GM12878 (cell line): ENCODE data around the gene MED6. TPM values are rescaled to one million over a fixed set of nuclear protein-coding genes. Genes with fewer than 3 reads are reported as not detected.

Source experiments
- ATAC-seq: fragments of 200-7000 bp; cut with Tn5 transposase; 3 replicates; pipeline ENCODE4 v1.9.1; 2020; ENCODE audit warnings: mild to moderate bottlenecking, moderate library complexity
- BruUV-seq: library from RNA; stranded (reverse); fragments of 400-500 nt; replicated peaks from 2 replicates; lab custom pipeline; 2021; lab: Mats Ljungman, UMichigan
- CTCF ChIA-PET: fragments of 300-600 bp; sonication (Branson Sonifier 250); formaldehyde crosslinking; extraction: SDS; loops from one replicate; lab custom pipeline; 2021; ENCODE audit warnings: inconsistent platforms; lab: Yijun Ruan, JAX
- POLR2A ChIA-PET: fragments of 350-600 bp; formaldehyde crosslinking; extraction: SDS; loops from one replicate; lab custom pipeline; 2021; ENCODE audit warnings: inconsistent platforms; lab: Charles Lee
- RAD21 ChIA-PET: fragments of 300-600 bp; sonication (Branson Sonifier 250); formaldehyde crosslinking; loops from one replicate; lab custom pipeline; 2023; ENCODE audit warnings: antibody characterized with exemption; ENCODE audit not compliant: unreplicated experiment; lab: Charles Lee
- SMC1A ChIA-PET: fragments of 300-600 bp; sonication (Branson Sonifier 250); formaldehyde crosslinking; loops from one replicate; lab custom pipeline; 2023; ENCODE audit not compliant: unreplicated experiment, uncharacterized antibody; lab: Charles Lee
- DNase-seq: peaks from one replicate; pipeline ENCODE4 v3.0.0-alpha.2; 2011; ENCODE audit warnings: low read depth, low spot score
- FAIRE-seq: peaks from 3 replicates; lab custom pipeline; 2011; peaks lifted over from hg19 to GRCh38; lab: Jason Lieb, UNC
- H2AFZ ChIP-seq: 2 replicates; pipeline ENCODE4 v1.6.0; 2011; ENCODE audit warnings: low read depth, low read length, control low read depth; ENCODE audit not compliant: control insufficient read depth
- H3K27ac ChIP-seq: 2 replicates; pipeline ENCODE4 v1.5.1; 2011; ENCODE audit warnings: control low read depth; ENCODE audit not compliant: control insufficient read depth, insufficient read depth
- H3K27me3 ChIP-seq, 2 experiments: replicated peaks in 1 of 2; 2 replicates each; pipeline versions ENCODE4 v1.6.0 to v1.6.1; 2011; ENCODE audit warnings: low read length in 1 of 2; ENCODE audit not compliant: control insufficient read depth in 2 of 2, insufficient read depth in 2 of 2
- H3K36me3 ChIP-seq, 2 experiments: 2 replicates each; pipeline ENCODE4 v1.5.1; 2011; ENCODE audit warnings: low read length in 1 of 2; ENCODE audit not compliant: control insufficient read depth in 2 of 2, insufficient read depth in 2 of 2
- H3K4me1 ChIP-seq: 2 replicates; pipeline ENCODE4 v1.6.1; 2011; ENCODE audit warnings: mild to moderate bottlenecking, low read length, moderate library complexity, mixed read lengths; ENCODE audit not compliant: control insufficient read depth, insufficient read depth
- H3K4me2 ChIP-seq: 2 replicates; pipeline ENCODE4 v1.6.0; 2011; ENCODE audit warnings: control low read depth; ENCODE audit not compliant: control insufficient read depth, insufficient read depth
- H3K4me3 ChIP-seq: fragments of 200-600 bp; sonication (generic); 2 replicates; pipeline ENCODE4 v1.5.1; 2016
- H3K79me2 ChIP-seq: 2 replicates; pipeline ENCODE4 v1.6.0; 2011; ENCODE audit warnings: low read length; ENCODE audit not compliant: control insufficient read depth, insufficient read depth
- H3K9ac ChIP-seq: 2 replicates; pipeline ENCODE4 v1.8.0; 2011; ENCODE audit warnings: low read length, control low read depth, mixed read lengths; ENCODE audit not compliant: control insufficient read depth, insufficient read depth
- H3K9me3 ChIP-seq: replicated peaks from 3 replicates; pipeline ENCODE4 v1.5.1; 2011; ENCODE audit warnings: mild to moderate bottlenecking, low read length; ENCODE audit not compliant: control insufficient read depth, insufficient read depth
- H4K20me1 ChIP-seq: 2 replicates; pipeline ENCODE4 v1.6.0; 2011; ENCODE audit not compliant: control insufficient read depth, insufficient read depth
- BACH1 ChIP-seq: fragments of 450-650 bp; IDR thresholded peaks from 2 replicates; pipeline ENCODE4 v1.6.1; 2017; ENCODE audit warnings: mild to moderate bottlenecking, borderline replicate concordance
- BHLHE40 ChIP-seq, 2 experiments: fragments of 450-650 bp in 1 of 2; IDR thresholded peaks; 2 replicates each; pipeline ENCODE4 v1.6.1; 2011 to 2017; ENCODE audit warnings: low read depth in 2 of 2, borderline replicate concordance in 1 of 2, improper control_type of control experiment in 1 of 2, low read length in 1 of 2, mild to moderate bottlenecking in 1 of 2
- EED ChIP-seq: sonication (generic); IDR thresholded peaks from 2 replicates; pipeline ENCODE4 v1.6.1; 2016; ENCODE audit warnings: antibody characterized with exemption, low read depth
- EP300 ChIP-seq, 2 experiments: fragments of 150-350 bp in 1 of 2; IDR thresholded peaks; 2 replicates each; pipeline ENCODE4 v1.6.1; 2011 to 2012; ENCODE audit warnings: low read depth in 2 of 2, low read length in 2 of 2, borderline replicate concordance in 1 of 2, improper control_type of control experiment in 1 of 2, inconsistent platforms in 1 of 2; ENCODE audit not compliant: control insufficient read depth in 1 of 2
- IKZF2 ChIP-seq, 2 experiments: fragments of 450-650 bp; IDR thresholded peaks; 2 replicates each; pipeline ENCODE4 v1.6.1; 2017; ENCODE audit warnings: mild to moderate bottlenecking in 2 of 2, moderate library complexity in 2 of 2
- MEF2B ChIP-seq: fragments of 450-650 bp; IDR thresholded peaks from 2 replicates; pipeline ENCODE4 v1.6.1; 2018; ENCODE audit warnings: mild to moderate bottlenecking, moderate library complexity; ENCODE audit not compliant: partially characterized antibody, poor library complexity, severe bottlenecking
- MLLT1 ChIP-seq: fragments of 450-650 bp; IDR thresholded peaks from 2 replicates; pipeline ENCODE4 v1.6.1; 2016; ENCODE audit warnings: mild to moderate bottlenecking
- MTA2 ChIP-seq: fragments of 450-650 bp; IDR thresholded peaks from 2 replicates; pipeline ENCODE4 v1.6.1; 2016; ENCODE audit warnings: low read depth, mild to moderate bottlenecking, moderate library complexity
- NR2C1 ChIP-seq: fragments of 450-650 bp; IDR thresholded peaks from 2 replicates; pipeline ENCODE4 v1.6.1; 2017; ENCODE audit warnings: antibody characterized with exemption, mild to moderate bottlenecking, moderate library complexity
- NR2C2 ChIP-seq: IDR thresholded peaks from 2 replicates; pipeline ENCODE4 v1.6.1; 2011; ENCODE audit warnings: borderline replicate concordance, low read depth; ENCODE audit not compliant: control insufficient read depth, insufficient read length
- PAX5 ChIP-seq: IDR thresholded peaks from 2 replicates; pipeline ENCODE4 v1.6.1; 2011; ENCODE audit warnings: low read depth, low read length, borderline replicate concordance
- RAD51 ChIP-seq: fragments of 450-650 bp; IDR thresholded peaks from 2 replicates; pipeline ENCODE4 v1.6.1; 2016; ENCODE audit warnings: moderate library complexity, mild to moderate bottlenecking, inconsistent platforms
- RUNX3 ChIP-seq: IDR thresholded peaks from 2 replicates; pipeline ENCODE4 v1.6.1; 2012; ENCODE audit warnings: low read length, inconsistent platforms
- SIN3A ChIP-seq: IDR thresholded peaks from 2 replicates; pipeline ENCODE4 v1.6.1; 2012; ENCODE audit warnings: low read depth, low read length, improper control_type of control experiment
- SMAD5 ChIP-seq: IDR thresholded peaks from 2 replicates; pipeline ENCODE4 v1.6.1; 2016; ENCODE audit warnings: antibody characterized with exemption, low read depth
- SREBF1 ChIP-seq: IDR thresholded peaks from 2 replicates; pipeline ENCODE4 v1.6.1; 2012; ENCODE audit warnings: mild to moderate bottlenecking, low read length
- ZNF687 ChIP-seq: fragments of 450-650 bp; IDR thresholded peaks from 2 replicates; pipeline ENCODE4 v1.6.1; 2017; ENCODE audit warnings: mild to moderate bottlenecking, moderate library complexity
- WGBS: methylation state at CpG from one replicate; pipeline ENCODE4 v1.1.6; 2016; ENCODE audit warnings: low lambda C conversion rate; ENCODE audit not compliant: insufficient replicate concordance, insufficient coverage; ENCODE audit errors: missing lambda C conversion rate; 5-methylcytosine and 5-hydroxymethylcytosine counted together
- in situ Hi-C: fragments of 300-500 bp; cut with MboI; formaldehyde crosslinking; loops from 9 replicates; pipeline ENCODE4 v1.14.3; 2018; ENCODE audit warnings: mixed read lengths
- intact Hi-C: fragments of 100-400 bp; cut with micrococcal nuclease; formaldehyde crosslinking; loops from one replicate; pipeline ENCODE4 v1.14.2; 2022; ENCODE audit not compliant: unreplicated experiment
- polyA plus RNA-seq, 11 experiments: library from polyadenylated mRNA; depleted of rRNA in 4 of 11; unstranded in 6 of 11; stranded (reverse) in 5 of 11; fragments of >200 nt; fragmentation: Nextera tagmentation in 4 of 11; fragmentation: Illumina TruSeq in 1 of 11; extraction: Ambion mirVana in 4 of 11; extraction: Trizol in 1 of 11; gene quantifications; 1 replicate in 1 of 11; 2 replicates in 10 of 11; pipeline versions ENCODE4 v1.2.1 to v1.2.3, GENCODE V29; 2011 to 2016; ENCODE audit warnings: inconsistent platforms in 2 of 11, missing spikeins in 2 of 11, low read depth in 1 of 11
- total RNA-seq, 4 experiments: library from RNA; depleted of rRNA in 3 of 4; stranded (reverse); fragments of >200 nt in 3 of 4; fragmentation: Illumina TruSeq in 1 of 4; extraction: Trizol in 1 of 4; gene quantifications; 2 replicates each; pipeline versions ENCODE4 v1.2.1 to v1.2.3, GENCODE V29; 2013 to 2021

Gene MED6
- total and polyA plus RNA-seq, 10 of the 15 experiments (the other 5 are each of a cell fraction or from before 2014, with no cell fraction given), result 29.2 to 74.9 (median 46.2) TPM

- Histone ChIP-seq H3K9ac (peak overlapping the region; percentile 95), H3K27ac (peak overlapping the region; percentile 88), H3K79me2 (peaks cover 80% of the 10 kb centered on the region), H3K9me3 (no peaks in the 10 kb centered on the region), H3K4me1 (no peaks in the 10 kb centered on the region), H3K27me3 (no peaks in the 10 kb centered on the region), H3K4me3 (peak overlapping the region; percentile 90), H4K20me1 (no peaks in the 10 kb centered on the region), H2AFZ (peak overlapping the region; percentile 42), H3K36me3 (no peaks in the 10 kb centered on the region), H3K4me2 (peak overlapping the region; percentile 97)
- ChIA-PET POLR2A (interaction anchor here (0.9 to 8.7 kb wide), 9 partner anchors 14 to 71 kb away, joined by 3 to 145 read pairs (median 6); no protein-coding TSS in a partner anchor), RAD21 (interaction anchor here (0.7 to 7.7 kb wide), 12 partner anchors 9 to 284 kb away, joined by 3 to 71 read pairs (median 4); partner anchors contain the start of gene PCNX1), CTCF (interaction anchor here (0.9 to 7.9 kb wide), 7 partner anchors 13 to 555 kb away, joined by 3 to 61 read pairs (median 10); no protein-coding TSS in a partner anchor), SMC1A (interaction anchor here (0.6 to 9.7 kb wide), 9 partner anchors 9 to 988 kb away, joined by 3 to 254 read pairs (median 4); no protein-coding TSS in a partner anchor)
- no peak for FAIRE-seq
- BruUV-seq, result no TSS peak
- in situ Hi-C loops, result no loop called here
- 1% methylated on average over 45 of the region's 51 CpGs for WGBS
- intact Hi-C loops, result loop anchor here (1.0 to 5.0 kb wide), 3 partner anchors 22 to 170 kb away; no protein-coding TSS in a partner anchor
- peak; percentile 63 for ATAC-seq
- DNase-seq, result no peak
- TF ChIP-seq RUNX3 (peak; percentile 67; the same call in 1 of the 2 replicates), BACH1 (peak; percentile 53), RAD51 (no peak), ZNF687 (0 out of 2 replicates have a peak, but pooled peaks have one; percentile 27), EED (peak; percentile 79; the same call in 1 of the 2 replicates), PAX5 (0 out of 2 replicates have a peak, but pooled peaks have one; percentile 33), MTA2 (peak; percentile 34; the same call in 1 of the 2 replicates), BHLHE40 (IDR thresholded peaks at IDR 0.05; ENCODE audit: borderline replicate concordance in 1 of 2, low read depth in 2 of 2, low read length in 1 of 2) (peak in 1 of 2 experiments; percentile 19; a peak in 1 of 4 replicates), IKZF2 (IDR thresholded peaks at IDR 0.05) (peak; percentile 74 to 78), SMAD5 (no peak), SIN3A (0 out of 2 replicates have a peak, but pooled peaks have one; percentile 19), NR2C2 (no peak), NR2C1 (no peak), SREBF1 (no peak), EP300 (IDR thresholded peaks at IDR 0.05; ENCODE audit: borderline replicate concordance in 1 of 2, control insufficient read depth in 1 of 2, low read depth in 2 of 2, low read length in 2 of 2) (no peak), MEF2B (peak; percentile 93), MLLT1 (peak; percentile 66)
These were observed 42.1 kb upstream of the MED6 start for GRCh38 chr14:70642303-70643235.
